Measurements from ENCODE around the gene BASP1. TPM values are rescaled to one million over a fixed set of nuclear protein-coding genes. Genes with fewer than 3 reads are reported as not detected.

The BASP1 gene
- total and polyA plus RNA-seq, 10 of the 15 experiments (the other 5 are each of a cell fraction or from before 2014, with no cell fraction given): 27.3 to 190 (median 102) TPM

DNA sequence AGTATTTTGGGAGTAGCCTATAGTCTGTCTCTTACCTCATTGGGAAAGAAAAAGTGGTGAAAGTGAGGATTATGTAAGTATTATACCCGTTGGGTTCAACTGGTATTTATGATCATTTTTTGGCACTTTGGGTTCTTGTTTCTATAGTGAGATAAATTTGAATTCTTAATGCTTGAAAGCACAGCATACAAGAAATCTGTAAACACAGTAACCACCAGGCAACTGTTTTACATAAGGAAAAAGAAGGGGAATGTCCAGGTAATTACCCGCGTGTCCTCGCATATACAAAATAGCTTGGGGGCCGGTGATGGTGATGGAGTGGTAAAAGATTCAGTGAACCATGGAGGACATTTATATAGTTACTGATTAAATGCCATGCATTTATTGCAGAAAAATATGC, 60.5 kb downstream of the BASP1 start (continued):
- TF ChIP-seq, protein P1, sequence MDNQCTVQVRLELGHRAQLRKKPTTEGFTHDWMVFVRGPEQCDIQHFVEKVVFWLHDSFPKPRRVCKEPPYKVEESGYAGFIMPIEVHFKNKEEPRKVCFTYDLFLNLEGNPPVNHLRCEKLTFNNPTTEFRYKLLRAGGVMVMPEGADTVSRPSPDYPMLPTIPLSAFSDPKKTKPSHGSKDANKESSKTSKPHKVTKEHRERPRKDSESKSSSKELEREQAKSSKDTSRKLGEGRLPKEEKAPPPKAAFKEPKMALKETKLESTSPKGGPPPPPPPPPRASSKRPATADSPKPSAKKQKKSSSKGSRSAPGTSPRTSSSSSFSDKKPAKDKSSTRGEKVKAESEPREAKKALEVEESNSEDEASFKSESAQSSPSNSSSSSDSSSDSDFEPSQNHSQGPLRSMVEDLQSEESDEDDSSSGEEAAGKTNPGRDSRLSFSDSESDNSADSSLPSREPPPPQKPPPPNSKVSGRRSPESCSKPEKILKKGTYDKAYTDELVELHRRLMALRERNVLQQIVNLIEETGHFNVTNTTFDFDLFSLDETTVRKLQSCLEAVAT (IDR thresholded peaks at IDR 0.05): no peak
- no peak for TF ChIP-seq HCFC1 (IDR thresholded peaks at IDR 0.05; ENCODE audit: low read length)
- TF ChIP-seq PAX5 (IDR thresholded peaks at IDR 0.05; ENCODE audit: borderline replicate concordance, low read depth, low read length): peak; percentile 83; the same call in 1 of the 2 replicates
- TF ChIP-seq STAT1 (conservative IDR thresholded peaks at IDR 0.05): no peak
- no peak for TF ChIP-seq ZNF384 (IDR thresholded peaks at IDR 0.05; ENCODE audit: borderline replicate concordance, low read depth, low read length)
- TF ChIP-seq NRF1 (conservative IDR thresholded peaks at IDR 0.05; ENCODE audit: low read depth, low read length): no peak
- TF ChIP-seq, protein P2, sequence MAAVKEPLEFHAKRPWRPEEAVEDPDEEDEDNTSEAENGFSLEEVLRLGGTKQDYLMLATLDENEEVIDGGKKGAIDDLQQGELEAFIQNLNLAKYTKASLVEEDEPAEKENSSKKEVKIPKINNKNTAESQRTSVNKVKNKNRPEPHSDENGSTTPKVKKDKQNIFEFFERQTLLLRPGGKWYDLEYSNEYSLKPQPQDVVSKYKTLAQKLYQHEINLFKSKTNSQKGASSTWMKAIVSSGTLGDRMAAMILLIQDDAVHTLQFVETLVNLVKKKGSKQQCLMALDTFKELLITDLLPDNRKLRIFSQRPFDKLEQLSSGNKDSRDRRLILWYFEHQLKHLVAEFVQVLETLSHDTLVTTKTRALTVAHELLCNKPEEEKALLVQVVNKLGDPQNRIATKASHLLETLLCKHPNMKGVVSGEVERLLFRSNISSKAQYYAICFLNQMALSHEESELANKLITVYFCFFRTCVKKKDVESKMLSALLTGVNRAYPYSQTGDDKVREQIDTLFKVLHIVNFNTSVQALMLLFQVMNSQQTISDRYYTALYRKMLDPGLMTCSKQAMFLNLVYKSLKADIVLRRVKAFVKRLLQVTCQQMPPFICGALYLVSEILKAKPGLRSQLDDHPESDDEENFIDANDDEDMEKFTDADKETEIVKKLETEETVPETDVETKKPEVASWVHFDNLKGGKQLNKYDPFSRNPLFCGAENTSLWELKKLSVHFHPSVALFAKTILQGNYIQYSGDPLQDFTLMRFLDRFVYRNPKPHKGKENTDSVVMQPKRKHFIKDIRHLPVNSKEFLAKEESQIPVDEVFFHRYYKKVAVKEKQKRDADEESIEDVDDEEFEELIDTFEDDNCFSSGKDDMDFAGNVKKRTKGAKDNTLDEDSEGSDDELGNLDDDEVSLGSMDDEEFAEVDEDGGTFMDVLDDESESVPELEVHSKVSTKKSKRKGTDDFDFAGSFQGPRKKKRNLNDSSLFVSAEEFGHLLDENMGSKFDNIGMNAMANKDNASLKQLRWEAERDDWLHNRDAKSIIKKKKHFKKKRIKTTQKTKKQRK (IDR thresholded peaks at IDR 0.05; ENCODE audit: low read depth, low read length): no peak
- peak; percentile 72; the same call in 1 of the 2 replicates for TF ChIP-seq NFIC (IDR thresholded peaks at IDR 0.05; ENCODE audit: low read depth, low read length)
- TF ChIP-seq POLR2AphosphoS2 (IDR thresholded peaks at IDR 0.05; ENCODE audit: low read depth, low read length): no peak
- TF ChIP-seq NFXL1 (IDR thresholded peaks at IDR 0.05; ENCODE audit: borderline replicate concordance): no peak
- TF ChIP-seq RAD21 (IDR thresholded peaks at IDR 0.05; ENCODE audit: insufficient read depth, low read depth, low read length): no peak
- TF ChIP-seq, protein P3, sequence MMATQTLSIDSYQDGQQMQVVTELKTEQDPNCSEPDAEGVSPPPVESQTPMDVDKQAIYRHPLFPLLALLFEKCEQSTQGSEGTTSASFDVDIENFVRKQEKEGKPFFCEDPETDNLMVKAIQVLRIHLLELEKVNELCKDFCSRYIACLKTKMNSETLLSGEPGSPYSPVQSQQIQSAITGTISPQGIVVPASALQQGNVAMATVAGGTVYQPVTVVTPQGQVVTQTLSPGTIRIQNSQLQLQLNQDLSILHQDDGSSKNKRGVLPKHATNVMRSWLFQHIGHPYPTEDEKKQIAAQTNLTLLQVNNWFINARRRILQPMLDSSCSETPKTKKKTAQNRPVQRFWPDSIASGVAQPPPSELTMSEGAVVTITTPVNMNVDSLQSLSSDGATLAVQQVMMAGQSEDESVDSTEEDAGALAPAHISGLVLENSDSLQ (IDR thresholded peaks at IDR 0.05): peak; percentile 59
- no peak for TF ChIP-seq LARP7 (IDR thresholded peaks at IDR 0.05)
- no peak for TF ChIP-seq FOS (IDR thresholded peaks at IDR 0.05; ENCODE audit: borderline replicate concordance, extremely low read depth, insufficient read length)
- TF ChIP-seq, protein P4, sequence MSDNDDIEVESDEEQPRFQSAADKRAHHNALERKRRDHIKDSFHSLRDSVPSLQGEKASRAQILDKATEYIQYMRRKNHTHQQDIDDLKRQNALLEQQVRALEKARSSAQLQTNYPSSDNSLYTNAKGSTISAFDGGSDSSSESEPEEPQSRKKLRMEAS (IDR thresholded peaks at IDR 0.05; ENCODE audit: low read depth, low read length): no peak
- TF ChIP-seq IKZF2 (IDR thresholded peaks at IDR 0.05): peak; percentile 56 to 59; a peak in 3 of 4 replicates
- no peak for TF ChIP-seq RAD51 (IDR thresholded peaks at IDR 0.05)
- TF ChIP-seq EZH2 (IDR thresholded peaks at IDR 0.05; ENCODE audit: borderline replicate concordance, control insufficient read depth, low read depth, low read length): no peak
- TF ChIP-seq, protein P5, sequence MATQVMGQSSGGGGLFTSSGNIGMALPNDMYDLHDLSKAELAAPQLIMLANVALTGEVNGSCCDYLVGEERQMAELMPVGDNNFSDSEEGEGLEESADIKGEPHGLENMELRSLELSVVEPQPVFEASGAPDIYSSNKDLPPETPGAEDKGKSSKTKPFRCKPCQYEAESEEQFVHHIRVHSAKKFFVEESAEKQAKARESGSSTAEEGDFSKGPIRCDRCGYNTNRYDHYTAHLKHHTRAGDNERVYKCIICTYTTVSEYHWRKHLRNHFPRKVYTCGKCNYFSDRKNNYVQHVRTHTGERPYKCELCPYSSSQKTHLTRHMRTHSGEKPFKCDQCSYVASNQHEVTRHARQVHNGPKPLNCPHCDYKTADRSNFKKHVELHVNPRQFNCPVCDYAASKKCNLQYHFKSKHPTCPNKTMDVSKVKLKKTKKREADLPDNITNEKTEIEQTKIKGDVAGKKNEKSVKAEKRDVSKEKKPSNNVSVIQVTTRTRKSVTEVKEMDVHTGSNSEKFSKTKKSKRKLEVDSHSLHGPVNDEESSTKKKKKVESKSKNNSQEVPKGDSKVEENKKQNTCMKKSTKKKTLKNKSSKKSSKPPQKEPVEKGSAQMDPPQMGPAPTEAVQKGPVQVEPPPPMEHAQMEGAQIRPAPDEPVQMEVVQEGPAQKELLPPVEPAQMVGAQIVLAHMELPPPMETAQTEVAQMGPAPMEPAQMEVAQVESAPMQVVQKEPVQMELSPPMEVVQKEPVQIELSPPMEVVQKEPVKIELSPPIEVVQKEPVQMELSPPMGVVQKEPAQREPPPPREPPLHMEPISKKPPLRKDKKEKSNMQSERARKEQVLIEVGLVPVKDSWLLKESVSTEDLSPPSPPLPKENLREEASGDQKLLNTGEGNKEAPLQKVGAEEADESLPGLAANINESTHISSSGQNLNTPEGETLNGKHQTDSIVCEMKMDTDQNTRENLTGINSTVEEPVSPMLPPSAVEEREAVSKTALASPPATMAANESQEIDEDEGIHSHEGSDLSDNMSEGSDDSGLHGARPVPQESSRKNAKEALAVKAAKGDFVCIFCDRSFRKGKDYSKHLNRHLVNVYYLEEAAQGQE (IDR thresholded peaks at IDR 0.05; ENCODE audit: low read depth, low read length): no peak
- no peak for TF ChIP-seq HDGF (IDR thresholded peaks at IDR 0.05)
